CD14-positive monocyte (primary cell): ENCODE results near the gene BEGAIN. TPM values are rescaled to one million over a fixed set of nuclear protein-coding genes. Genes with fewer than 3 reads are reported as not detected.

Source experiments
- DNase-seq, 3 donors: peaks; one replicate each; pipeline ENCODE4 v3.0.0-alpha.2; 2011 to 2022
- H2AFZ ChIP-seq: 2 replicates; pipeline ENCODE4 v1.6.0; 2012; ENCODE audit warnings: mild to moderate bottlenecking, low read depth, low read length, inconsistent platforms; ENCODE audit not compliant: insufficient read depth, poor library complexity, severe bottlenecking
- H3K27ac ChIP-seq, 2 donors: 1 replicate in 1 of 2; 2 replicates in 1 of 2; pipeline ENCODE4 v1.5.1; 2012 to 2013; ENCODE audit warnings: low read length in 2 of 2, control low read depth in 1 of 2, inconsistent platforms in 1 of 2, low read depth in 1 of 2, mild to moderate bottlenecking in 1 of 2
- H3K27me3 ChIP-seq, 2 donors: one replicate each; pipeline versions ENCODE4 v1.6.0 to v1.6.1; 2011 to 2013; ENCODE audit warnings: low read length in 2 of 2; ENCODE audit not compliant: control insufficient read depth in 2 of 2, insufficient read depth in 2 of 2
- H3K36me3 ChIP-seq, 2 donors: replicated peaks in 1 of 2; 1 replicate in 1 of 2; 2 replicates in 1 of 2; pipeline versions ENCODE4 v1.5.1 to v1.6.1; 2012 to 2013; ENCODE audit warnings: low read length in 2 of 2, control low read depth in 1 of 2, inconsistent platforms in 1 of 2, mild to moderate bottlenecking in 1 of 2; ENCODE audit not compliant: insufficient read depth in 2 of 2, control insufficient read depth in 1 of 2
- H3K4me1 ChIP-seq, 2 donors: 1 replicate in 1 of 2; 2 replicates in 1 of 2; pipeline versions ENCODE4 v1.5.1 to v1.6.1; 2012 to 2013; ENCODE audit warnings: low read length in 2 of 2, control low read depth in 1 of 2, inconsistent platforms in 1 of 2, mild to moderate bottlenecking in 1 of 2, moderate library complexity in 1 of 2; ENCODE audit not compliant: insufficient read depth in 2 of 2, control insufficient read depth in 1 of 2
- H3K4me2 ChIP-seq: replicated peaks from 2 replicates; pipeline ENCODE3; 2012; ENCODE audit warnings: low read length, moderate library complexity, mild to moderate bottlenecking; ENCODE audit not compliant: poor library complexity, severe bottlenecking; ENCODE audit errors: extremely low read depth
- H3K4me3 ChIP-seq, 3 experiments: fragments of 200-600 bp in 1 of 3; sonication (generic) in 1 of 3; replicated peaks in 1 of 3; 1 replicate in 2 of 3; 2 replicates in 1 of 3; pipeline ENCODE4 v1.5.1; 2011 to 2013; ENCODE audit warnings: low read length in 3 of 3, mild to moderate bottlenecking in 3 of 3, control low read depth in 2 of 3, low read depth in 2 of 3, inconsistent platforms in 1 of 3, moderate library complexity in 1 of 3
- H3K79me2 ChIP-seq: 2 replicates; pipeline ENCODE4 v1.6.0; 2012; ENCODE audit warnings: mild to moderate bottlenecking, control low read depth, inconsistent platforms, low read length, moderate library complexity; ENCODE audit not compliant: insufficient read depth
- H3K9ac ChIP-seq: 2 replicates; pipeline ENCODE4 v1.6.0; 2017; ENCODE audit warnings: low read length, mild to moderate bottlenecking; ENCODE audit not compliant: insufficient read depth, poor library complexity, severe bottlenecking
- H3K9me3 ChIP-seq, 2 donors: replicated peaks in 1 of 2; 1 replicate in 1 of 2; 2 replicates in 1 of 2; pipeline versions ENCODE4 v1.5.1 to v1.6.1; 2012 to 2013; ENCODE audit warnings: low read length in 2 of 2, control low read depth in 1 of 2; ENCODE audit not compliant: control insufficient read depth in 1 of 2, insufficient read depth in 1 of 2
- H4K20me1 ChIP-seq: 2 replicates; pipeline ENCODE4 v1.6.0; 2012; ENCODE audit warnings: mild to moderate bottlenecking, low read length, control low read depth, moderate library complexity; ENCODE audit not compliant: insufficient read depth
- H3K27ac Mint-ChIP-seq, 7 donors: one replicate each; pipeline ENCODE4 v1.8.0; 2020; ENCODE audit warnings: mild to moderate bottlenecking in 7 of 7, mixed read lengths in 7 of 7, moderate library complexity in 6 of 7, inconsistent platforms in 2 of 7
- H3K27me3 Mint-ChIP-seq, 3 donors: one replicate each; pipeline ENCODE4 v1.8.0; 2021 to 2022; ENCODE audit warnings: low read depth in 3 of 3, mild to moderate bottlenecking in 3 of 3, mixed read lengths in 3 of 3, moderate library complexity in 3 of 3, inconsistent platforms in 1 of 3
- H3K36me3 Mint-ChIP-seq, 2 donors: one replicate each; pipeline ENCODE4 v1.8.0; 2020; ENCODE audit warnings: mixed read lengths in 2 of 2, inconsistent platforms in 1 of 2, mild to moderate bottlenecking in 1 of 2
- H3K4me1 Mint-ChIP-seq: one replicate; pipeline ENCODE4 v1.8.0; 2020; ENCODE audit warnings: mild to moderate bottlenecking, mixed read lengths
- H3K4me3 Mint-ChIP-seq, 2 donors: one replicate each; pipeline ENCODE4 v1.8.0; 2020; ENCODE audit warnings: mild to moderate bottlenecking in 2 of 2, mixed read lengths in 2 of 2, moderate library complexity in 1 of 2
- H3K9me3 Mint-ChIP-seq, 7 donors: one replicate each; pipeline ENCODE4 v1.8.0; 2020 to 2022; ENCODE audit warnings: mixed read lengths in 7 of 7, mild to moderate bottlenecking in 6 of 7, moderate library complexity in 6 of 7, inconsistent platforms in 2 of 7
- CTCF ChIP-seq: fragments of 200-600 bp; IDR thresholded peaks from one replicate; pipeline ENCODE4 v1.8.0; 2022; ENCODE audit warnings: antibody characterized with exemption, mild to moderate bottlenecking
- WGBS: methylation state at CpG from one replicate; pipeline ENCODE4 v1.1.5; 2013; ENCODE audit warnings: missing lambda C conversion rate; ENCODE audit not compliant: insufficient coverage; 5-methylcytosine and 5-hydroxymethylcytosine counted together
- intact Hi-C, 2 donors: fragments of 100-400 bp; cut with micrococcal nuclease; formaldehyde crosslinking; loops; one replicate each; pipeline versions ENCODE4 v1.15.0 to v1.15.1; 2023
- polyA plus RNA-seq, 3 donors: library from polyadenylated mRNA; depleted of rRNA in 1 of 3; unstranded in 2 of 3; stranded (reverse) in 1 of 3; fragments of 300-500 nt in 2 of 3; fragments of >200 nt in 1 of 3; fragmentation: Illumina TruSeq in 2 of 3; gene quantifications; 1 replicate in 2 of 3; 2 replicates in 1 of 3; pipeline ENCODE4 v1.2.3, GENCODE V29; 2012 to 2021

The BEGAIN gene
- polyA plus RNA-seq, 3 donors: 0.25 to 0.45 TPM; not detected in 1

- 96% methylated on average over 29 of the region's 29 CpGs for WGBS
Measured at GRCh38 chr14:100536721-100537445, 50.3 kb downstream of the BEGAIN start.

GRCh38 chr14:100536121-100536510, 51.1 kb downstream of the BEGAIN start:
- Histone ChIP-seq H3K4me3 (no peak overlapping the region), H3K27me3 (no peaks in the 10 kb centered on the region), H3K9me3 (no peaks in the 10 kb centered on the region), H2AFZ (no peak overlapping the region), H3K4me2 (no peak overlapping the region), H3K9ac (no peak overlapping the region), H3K79me2 (no peaks in the 10 kb centered on the region), H3K27ac (no peak overlapping the region), H4K20me1 (peaks cover 8% of the 10 kb centered on the region), H3K4me1 (peaks cover 33 to 36% of the 10 kb centered on the region in 2 donors), H3K36me3 (no peaks in the 10 kb centered on the region)
- DNase-seq: no peak
- Mint-ChIP-seq H3K4me3 (peak overlapping the region in 1 of 2 donors; percentile 39), H3K4me1 (peaks cover 34% of the 10 kb centered on the region), H3K27me3 (peaks cover 0 to 15% (median 11%) of the 10 kb centered on the region in 3 donors), H3K9me3 (peaks cover 0 to 4% (median 0%) of the 10 kb centered on the region in 7 donors), H3K36me3 (peaks cover 0 to 4% of the 10 kb centered on the region in 2 donors), H3K27ac (no peak overlapping the region)
- 59% methylated on average over 7 of the region's 8 CpGs for WGBS
- no peak for TF ChIP-seq CTCF
- intact Hi-C loops: no loop called here

More at GRCh38 chr14:100536721-100537445, 50.3 kb downstream of the BEGAIN start:
- Mint-ChIP-seq H3K36me3 (peaks cover 0 to 4% of the 10 kb centered on the region in 2 donors), H3K9me3 (peaks cover 0 to 4% (median 0%) of the 10 kb centered on the region in 7 donors), H3K4me1 (peaks cover 31% of the 10 kb centered on the region), H3K4me3 (no peak overlapping the region), H3K27me3 (peaks cover 0 to 15% (median 11%) of the 10 kb centered on the region in 3 donors), H3K27ac (peak overlapping the region in 1 of 7 donors; percentile 25)
- TF ChIP-seq CTCF: no peak
- Histone ChIP-seq H3K4me2 (no peak overlapping the region), H3K27me3 (no peaks in the 10 kb centered on the region), H3K36me3 (no peaks in the 10 kb centered on the region), H3K27ac (no peak overlapping the region), H3K9ac (no peak overlapping the region), H3K9me3 (no peaks in the 10 kb centered on the region), H4K20me1 (peaks cover 8% of the 10 kb centered on the region), H3K79me2 (no peaks in the 10 kb centered on the region), H3K4me1 (peaks cover 32% of the 10 kb centered on the region in 2 donors), H3K4me3 (no peak overlapping the region), H2AFZ (no peak overlapping the region)
- no peak for DNase-seq
- intact Hi-C loops: no loop called here
